ENCODE data around the gene CACNA1D.
"Not testable (repeated sequence)": the region's sequence is repeated elsewhere in the genome, so short reads cannot be mapped to it uniquely, and the experiment has no call there.

Gene CACNA1D

DNA sequence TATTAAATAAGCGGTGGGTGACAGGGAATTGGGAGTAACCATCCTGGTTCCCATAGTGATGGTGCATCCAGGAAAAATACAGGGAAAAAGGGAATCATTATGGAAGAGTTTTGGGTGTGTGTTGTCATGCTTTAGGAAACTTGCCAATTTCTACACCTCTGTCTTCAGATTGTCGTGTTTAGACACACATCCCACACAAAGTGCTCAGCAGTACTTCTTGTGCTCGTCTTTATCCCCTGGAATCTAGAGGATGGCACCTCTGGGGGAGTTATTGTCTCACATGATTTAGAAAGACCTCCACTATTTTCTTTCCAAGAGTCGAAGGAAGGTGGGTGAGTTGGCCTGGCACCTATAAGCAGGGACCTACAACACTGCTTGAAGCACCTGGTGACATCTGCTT lies 35.8 kb downstream of the CACNA1D start:
- DNase-seq: no peak

DNA sequence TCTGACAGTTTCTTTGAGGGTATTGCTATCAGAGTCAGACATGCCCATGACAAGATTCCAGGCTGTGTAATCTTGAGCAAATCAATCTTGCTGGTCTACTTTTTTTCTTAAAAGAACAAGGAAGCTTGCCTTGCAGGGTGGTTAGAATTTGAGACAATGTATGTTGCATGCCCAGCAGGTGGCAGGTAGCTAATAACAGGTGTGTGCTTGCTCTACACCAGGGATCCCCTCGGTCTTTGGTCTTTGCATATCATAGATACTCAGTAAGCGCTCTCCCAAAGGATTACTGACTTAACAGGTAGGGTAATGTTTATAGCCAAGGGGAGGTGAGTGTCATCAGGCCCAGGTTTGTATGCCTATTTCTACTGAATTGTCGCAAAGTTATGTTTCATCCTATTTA lies 37.3 kb downstream of the CACNA1D start:
- DNase-seq: no peak

GRCh38 chr3:53533472-53533871 lies 39.1 kb downstream of the CACNA1D start:
- no peak for DNase-seq

DNA sequence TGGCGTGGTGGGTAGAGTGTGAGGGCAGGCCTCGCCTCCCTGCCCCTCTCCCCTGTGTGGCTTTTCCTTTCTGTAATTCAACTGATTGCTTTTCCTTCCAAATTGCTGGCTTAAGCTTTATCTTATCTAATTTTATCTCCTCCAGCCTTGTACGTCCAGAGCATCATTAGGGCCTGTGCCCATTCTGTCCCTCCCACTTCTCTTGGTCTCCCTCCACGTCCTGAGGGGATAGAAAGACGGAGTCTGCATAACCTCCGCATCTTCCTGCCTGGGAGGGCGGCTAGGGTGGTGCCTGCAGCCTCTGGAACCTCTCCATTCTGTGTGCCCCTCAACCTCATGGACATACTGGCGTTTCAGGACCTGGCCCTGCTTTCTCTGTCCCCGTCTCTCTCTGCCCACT lies 39.8 kb downstream of the CACNA1D start:
- no peak for DNase-seq

GRCh38 chr3:53534676-53535400 lies 40.4 kb downstream of the CACNA1D start:
- no peak for DNase-seq

- no peak for DNase-seq
Observed at GRCh38 chr3:53536282-53536681, 41.9 kb downstream of the CACNA1D start.

- no peak for DNase-seq
Observed at GRCh38 chr3:53544357-53544756, 49.9 kb downstream of the CACNA1D start.

GRCh38 chr3:53545310-53545995 lies 51.0 kb downstream of the CACNA1D start:
- no peak for DNase-seq

DNA sequence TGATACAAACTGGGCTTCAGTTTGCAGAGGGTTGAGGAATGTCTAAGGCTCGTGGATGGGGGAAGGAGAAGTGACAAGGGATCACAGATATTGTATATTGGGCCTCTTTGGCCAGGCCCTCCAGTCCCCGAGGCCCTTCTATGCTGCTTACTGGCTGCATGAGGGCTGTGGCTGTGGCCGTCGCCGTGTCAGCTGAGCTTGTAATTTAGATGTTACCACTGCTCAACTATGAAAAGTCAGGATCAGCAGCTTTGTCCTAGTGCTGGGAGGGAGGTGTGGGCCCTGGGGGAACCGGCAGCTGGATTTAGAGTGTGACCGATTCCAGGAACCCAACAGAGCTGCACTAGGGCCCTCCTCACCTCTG lies 51.6 kb downstream of the CACNA1D start:
- no peak for DNase-seq

DNA sequence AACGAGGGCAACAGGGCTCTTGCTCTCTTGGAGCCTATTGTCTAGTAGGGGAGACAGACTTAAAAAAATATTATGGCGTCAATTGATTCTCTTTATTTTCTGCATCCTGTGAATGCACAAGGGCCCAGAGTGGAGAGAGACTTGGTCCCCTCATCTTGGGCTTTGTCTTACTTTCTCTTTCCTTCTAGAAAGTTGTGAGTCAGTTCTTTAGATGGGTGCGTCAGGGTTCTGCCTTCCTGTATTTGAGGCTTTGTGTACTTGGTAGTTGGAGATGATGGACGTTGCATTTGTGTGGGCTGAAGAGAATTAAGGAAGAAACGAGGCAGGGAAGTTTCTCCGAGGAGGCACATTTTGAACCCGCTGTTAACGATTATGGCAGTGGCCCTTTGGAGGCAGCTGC lies 52.9 kb downstream of the CACNA1D start:
- DNase-seq: no peak

- no peak for DNase-seq
Observed at GRCh38 chr3:53550005-53550620, 55.7 kb downstream of the CACNA1D start.

GRCh38 chr3:53551324-53551723 lies 56.9 kb downstream of the CACNA1D start:
- no peak for DNase-seq

DNA sequence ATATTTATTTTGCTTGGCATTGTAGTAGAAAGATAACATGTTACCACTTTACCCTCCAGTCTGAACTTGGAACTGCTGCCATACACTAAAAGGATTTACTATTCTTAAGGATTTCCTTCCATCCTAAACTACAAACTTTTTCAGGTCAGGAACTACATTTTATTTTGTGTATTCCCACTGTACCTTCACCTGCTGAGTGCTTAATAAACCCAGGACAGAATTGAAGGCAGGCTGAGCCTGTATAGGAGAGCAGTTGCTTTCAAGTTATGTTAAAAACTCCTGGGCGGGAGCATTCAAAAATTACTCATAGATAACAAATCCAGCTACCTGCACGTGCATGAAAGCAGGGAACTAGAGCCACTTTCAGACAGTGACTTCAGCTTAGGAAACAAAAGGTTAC lies 58.3 kb downstream of the CACNA1D start:
- DNase-seq: no peak

GRCh38 chr3:53553200-53553599 lies 58.8 kb downstream of the CACNA1D start:
- DNase-seq: no peak

- DNase-seq: no peak
Observed at GRCh38 chr3:53554559-53555067, 60.2 kb downstream of the CACNA1D start.

- no peak for DNase-seq
Observed at GRCh38 chr3:53555068-53555588, 60.7 kb downstream of the CACNA1D start.

- no peak for DNase-seq
Observed at GRCh38 chr3:53566461-53567145, 72.2 kb downstream of the CACNA1D start.

DNA sequence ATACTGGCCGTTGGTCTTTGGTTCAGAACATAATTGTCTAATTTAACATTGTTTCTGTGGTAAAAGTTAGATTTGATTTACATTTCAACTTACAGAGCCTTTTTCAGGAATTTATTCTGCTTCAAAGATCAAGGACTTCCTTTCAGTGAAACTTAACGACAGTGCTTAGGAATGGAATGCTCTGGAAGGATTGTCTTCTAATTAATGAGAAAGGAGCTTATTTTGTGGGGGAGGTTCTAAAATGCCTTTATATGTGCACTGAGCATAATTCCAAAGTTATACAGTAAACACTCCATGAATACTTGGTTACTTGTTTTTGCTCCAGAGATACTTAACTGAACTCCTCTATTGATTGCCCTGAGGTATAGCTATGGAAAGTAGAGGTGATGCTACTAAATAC lies 75.7 kb downstream of the CACNA1D start:
- no peak for DNase-seq

- DNase-seq: no peak
Observed at GRCh38 chr3:53570709-53571108, 76.3 kb downstream of the CACNA1D start.

GRCh38 chr3:53571264-53571663 lies 76.9 kb downstream of the CACNA1D start:
- no peak for DNase-seq

- DNase-seq: not testable (repeated sequence)
Observed at GRCh38 chr3:53572184-53572583, 77.8 kb downstream of the CACNA1D start.

GRCh38 chr3:53577506-53577905 lies 83.1 kb downstream of the CACNA1D start:
- no peak for DNase-seq

- no peak for DNase-seq
Observed at GRCh38 chr3:53579636-53580035, 85.2 kb downstream of the CACNA1D start.

Measured in amniotic stem cell (primary cell).